ENCODE data around the gene BTG4. TPM values are rescaled to one million over a fixed set of nuclear protein-coding genes. Genes with fewer than 3 reads are reported as not detected.

Gene BTG4
- total and polyA plus RNA-seq, 2 experiments from 2014 or later = 0.21 to 0.31 TPM

DNA sequence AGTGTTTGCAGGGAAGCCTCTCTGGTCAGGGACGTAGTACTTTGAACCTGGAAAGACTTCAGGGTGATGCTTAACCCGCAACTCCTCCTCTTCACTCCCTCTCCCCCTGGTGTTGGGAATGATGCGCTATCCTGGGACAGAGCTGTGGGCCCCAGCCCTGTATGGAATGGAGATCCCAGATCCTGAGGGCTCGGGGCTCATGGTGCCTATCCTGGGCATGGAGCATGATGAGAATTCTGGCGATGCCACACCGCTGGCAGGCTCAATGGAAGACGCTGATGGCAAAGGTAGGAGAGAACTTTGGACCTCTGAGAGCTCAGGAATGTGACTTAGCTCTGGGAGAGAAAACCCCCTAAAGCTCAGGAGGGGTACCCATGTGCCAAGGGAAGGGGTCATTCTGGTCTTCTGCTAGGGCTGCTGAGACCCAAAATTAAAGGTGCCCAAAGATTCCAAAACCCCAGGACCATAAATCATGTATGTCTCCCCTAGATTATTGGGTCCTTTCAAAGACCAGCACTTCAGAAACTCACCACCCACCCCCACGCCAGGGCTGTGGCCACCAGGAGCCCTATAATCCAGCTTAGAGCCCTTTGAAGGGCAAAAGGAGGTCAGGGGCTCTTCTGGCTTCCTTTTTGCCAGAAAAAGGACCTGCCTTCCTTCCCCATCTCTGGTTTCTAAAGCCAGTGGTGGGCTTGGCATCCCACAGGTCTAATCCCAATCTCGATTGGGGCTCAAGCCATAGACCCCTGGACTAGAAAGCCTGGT is 52.5 kb downstream of the BTG4 start:
- peak; percentile 25 for ATAC-seq
- no peak overlapping the region for H3K4me3 Mint-ChIP-seq
- Histone ChIP-seq H3K36me3 (ENCODE audit: insufficient read depth) (no peaks in the 10 kb centered on the region), H3K4me2 (no peak overlapping the region), H4K20me1 (replicated peaks; ENCODE audit: insufficient read depth) (no peaks in the 10 kb centered on the region), H3K4me1 (ENCODE audit: insufficient read depth) (no peaks in the 10 kb centered on the region), H2AFZ (no peak overlapping the region), H3K27ac (ENCODE audit: low read depth) (no peak overlapping the region), H3K27me3 (ENCODE audit: insufficient read depth) (no peaks in the 10 kb centered on the region), H3K9me2 (ENCODE audit: insufficient read depth) (no peaks in the 10 kb centered on the region), H3K79me2 (replicated peaks; ENCODE audit: insufficient read depth) (no peaks in the 10 kb centered on the region), H3K4me3 (no peak overlapping the region), H3F3A (replicated peaks; ENCODE audit: low read depth) (no peaks in the 10 kb centered on the region)
- H3K27ac Mint-ChIP-seq = no peak overlapping the region
- H3K27me3 Mint-ChIP-seq (ENCODE audit: insufficient read depth, low read depth, poor library complexity) = peaks cover 8% of the 10 kb centered on the region
- H3K36me3 Mint-ChIP-seq (ENCODE audit: low read depth) = no peaks in the 10 kb centered on the region; the same call in 2 of the 3 replicates
- H3K9me3 Mint-ChIP-seq = no peaks in the 10 kb centered on the region
- H3K4me1 Mint-ChIP-seq = peaks cover 7% of the 10 kb centered on the region
- TF ChIP-seq CTCF (conservative IDR thresholded peaks at IDR 0.05; ENCODE audit: low read depth in 2 of 2) (peak; percentile 22 to 31; a peak in 3 of 4 replicates), JUNB (IDR thresholded peaks at IDR 0.05; ENCODE audit: unreplicated experiment) (no peak), ZNF114 (CRISPR knock-in tag; IDR thresholded peaks at IDR 0.05) (no peak), STAT1 (IDR thresholded peaks at IDR 0.05; ENCODE audit: unreplicated experiment) (no peak)
- peak; percentile 38 for DNase-seq (ENCODE audit: low spot score)

- Histone ChIP-seq H3K4me1 (ENCODE audit: insufficient read depth) (no peaks in the 10 kb centered on the region), H3K9me2 (ENCODE audit: insufficient read depth) (no peaks in the 10 kb centered on the region), H3K4me2 (no peak overlapping the region), H3K27me3 (ENCODE audit: insufficient read depth) (no peaks in the 10 kb centered on the region), H3K4me3 (no peak overlapping the region), H4K20me1 (replicated peaks; ENCODE audit: insufficient read depth) (no peaks in the 10 kb centered on the region), H2AFZ (no peak overlapping the region), H3F3A (replicated peaks; ENCODE audit: low read depth) (no peaks in the 10 kb centered on the region), H3K27ac (ENCODE audit: low read depth) (no peak overlapping the region), H3K36me3 (ENCODE audit: insufficient read depth) (no peaks in the 10 kb centered on the region), H3K79me2 (replicated peaks; ENCODE audit: insufficient read depth) (no peaks in the 10 kb centered on the region)
- Mint-ChIP-seq H3K27me3 (ENCODE audit: insufficient read depth, low read depth, poor library complexity) (peaks cover 9% of the 10 kb centered on the region), H3K27ac (no peak overlapping the region), H3K4me3 (no peak overlapping the region), H3K9me3 (no peaks in the 10 kb centered on the region), H3K36me3 (ENCODE audit: low read depth) (no peaks in the 10 kb centered on the region; the same call in 2 of the 3 replicates), H3K4me1 (peaks cover 14% of the 10 kb centered on the region)
- no peak for ATAC-seq
- DNase-seq (ENCODE audit: low spot score) = no peak
- TF ChIP-seq EZH2 (IDR thresholded peaks at IDR 0.05; ENCODE audit: low read depth, unreplicated experiment) (no peak), STAT1 (IDR thresholded peaks at IDR 0.05; ENCODE audit: unreplicated experiment) (no peak), ZNF331 (CRISPR knock-in tag; IDR thresholded peaks at IDR 0.05; ENCODE audit: low read depth) (no peak), CREB1 (CRISPR knock-in tag; IDR thresholded peaks at IDR 0.05; ENCODE audit: low read depth) (no peak), CTCF (conservative IDR thresholded peaks at IDR 0.05; ENCODE audit: low read depth in 2 of 2) (no peak)
- TF ChIP-seq, protein P1, sequence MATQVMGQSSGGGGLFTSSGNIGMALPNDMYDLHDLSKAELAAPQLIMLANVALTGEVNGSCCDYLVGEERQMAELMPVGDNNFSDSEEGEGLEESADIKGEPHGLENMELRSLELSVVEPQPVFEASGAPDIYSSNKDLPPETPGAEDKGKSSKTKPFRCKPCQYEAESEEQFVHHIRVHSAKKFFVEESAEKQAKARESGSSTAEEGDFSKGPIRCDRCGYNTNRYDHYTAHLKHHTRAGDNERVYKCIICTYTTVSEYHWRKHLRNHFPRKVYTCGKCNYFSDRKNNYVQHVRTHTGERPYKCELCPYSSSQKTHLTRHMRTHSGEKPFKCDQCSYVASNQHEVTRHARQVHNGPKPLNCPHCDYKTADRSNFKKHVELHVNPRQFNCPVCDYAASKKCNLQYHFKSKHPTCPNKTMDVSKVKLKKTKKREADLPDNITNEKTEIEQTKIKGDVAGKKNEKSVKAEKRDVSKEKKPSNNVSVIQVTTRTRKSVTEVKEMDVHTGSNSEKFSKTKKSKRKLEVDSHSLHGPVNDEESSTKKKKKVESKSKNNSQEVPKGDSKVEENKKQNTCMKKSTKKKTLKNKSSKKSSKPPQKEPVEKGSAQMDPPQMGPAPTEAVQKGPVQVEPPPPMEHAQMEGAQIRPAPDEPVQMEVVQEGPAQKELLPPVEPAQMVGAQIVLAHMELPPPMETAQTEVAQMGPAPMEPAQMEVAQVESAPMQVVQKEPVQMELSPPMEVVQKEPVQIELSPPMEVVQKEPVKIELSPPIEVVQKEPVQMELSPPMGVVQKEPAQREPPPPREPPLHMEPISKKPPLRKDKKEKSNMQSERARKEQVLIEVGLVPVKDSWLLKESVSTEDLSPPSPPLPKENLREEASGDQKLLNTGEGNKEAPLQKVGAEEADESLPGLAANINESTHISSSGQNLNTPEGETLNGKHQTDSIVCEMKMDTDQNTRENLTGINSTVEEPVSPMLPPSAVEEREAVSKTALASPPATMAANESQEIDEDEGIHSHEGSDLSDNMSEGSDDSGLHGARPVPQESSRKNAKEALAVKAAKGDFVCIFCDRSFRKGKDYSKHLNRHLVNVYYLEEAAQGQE (IDR thresholded peaks at IDR 0.05; ENCODE audit: unreplicated experiment) = no peak
- TF ChIP-seq, protein P2, sequence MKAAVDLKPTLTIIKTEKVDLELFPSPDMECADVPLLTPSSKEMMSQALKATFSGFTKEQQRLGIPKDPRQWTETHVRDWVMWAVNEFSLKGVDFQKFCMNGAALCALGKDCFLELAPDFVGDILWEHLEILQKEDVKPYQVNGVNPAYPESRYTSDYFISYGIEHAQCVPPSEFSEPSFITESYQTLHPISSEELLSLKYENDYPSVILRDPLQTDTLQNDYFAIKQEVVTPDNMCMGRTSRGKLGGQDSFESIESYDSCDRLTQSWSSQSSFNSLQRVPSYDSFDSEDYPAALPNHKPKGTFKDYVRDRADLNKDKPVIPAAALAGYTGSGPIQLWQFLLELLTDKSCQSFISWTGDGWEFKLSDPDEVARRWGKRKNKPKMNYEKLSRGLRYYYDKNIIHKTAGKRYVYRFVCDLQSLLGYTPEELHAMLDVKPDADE (IDR thresholded peaks at IDR 0.05) = no peak
These were observed 54.3 kb downstream of the BTG4 start for GRCh38 chr11:111457731-111458368.

Data from GM23338 (cell line).